ENCODE data around the gene SH3BP5L.
"Not testable (repeated sequence)": the region's sequence is repeated elsewhere in the genome, so short reads cannot be mapped to it uniquely, and the experiment has no call there.

SH3BP5L gene

DNA sequence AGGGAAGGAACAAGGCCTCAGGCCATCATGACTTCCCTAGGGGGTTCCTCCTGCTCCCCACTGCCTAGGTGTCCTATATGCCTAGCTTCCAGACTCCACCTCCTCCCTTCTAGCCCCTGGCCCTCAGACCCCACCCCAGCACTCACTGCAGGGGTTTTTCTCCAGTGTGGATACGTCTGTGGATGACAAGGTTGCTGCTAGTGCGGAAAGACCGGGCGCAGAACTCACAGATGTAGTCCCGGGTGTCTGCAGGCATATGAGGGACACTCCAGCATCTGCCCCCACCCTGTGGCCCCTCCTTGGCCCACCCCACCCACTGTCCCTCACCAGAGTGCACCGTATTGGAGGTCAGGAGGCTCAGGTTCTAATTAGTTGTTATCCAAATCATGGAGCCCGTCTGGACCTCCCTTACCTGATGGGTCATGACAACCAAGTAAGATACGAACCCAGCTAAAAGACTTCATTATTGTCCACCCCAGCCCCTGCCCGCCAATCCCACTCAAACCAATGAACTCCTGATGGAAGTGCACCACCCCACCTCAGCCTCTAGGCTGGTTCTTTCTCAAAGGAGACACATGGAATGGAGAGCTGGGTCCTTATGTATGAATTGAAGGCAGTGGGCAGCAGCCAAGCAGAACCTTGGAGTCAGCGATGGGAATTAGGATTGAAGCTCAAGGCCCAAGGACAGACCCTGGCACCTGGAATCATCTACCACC, 25.0 kb upstream of the SH3BP5L start:
- DNase-seq = no peak

GRCh38 chr1:248850124-248850523, 24.4 kb upstream of the SH3BP5L start:
- DNase-seq = no peak

DNA sequence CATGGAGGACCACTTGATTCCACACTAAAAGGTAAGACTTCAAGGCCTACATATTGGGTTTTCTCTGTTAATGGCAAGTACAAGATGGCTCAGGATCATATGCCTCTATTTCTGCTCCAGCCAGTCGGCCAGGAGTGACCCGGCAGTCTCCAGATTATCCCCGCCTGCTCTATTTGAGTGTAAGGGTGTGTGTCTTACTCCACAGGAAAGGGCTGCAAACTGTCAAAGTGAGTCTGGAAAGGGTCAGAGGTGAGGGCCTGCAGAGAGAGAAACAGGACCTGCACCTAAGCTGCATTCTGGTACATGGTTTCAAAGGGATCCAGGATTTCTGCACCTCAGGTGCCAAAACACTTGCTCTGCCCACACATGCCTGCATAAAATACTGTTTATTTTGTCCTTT, 23.9 kb upstream of the SH3BP5L start:
- DNase-seq = no peak

DNA sequence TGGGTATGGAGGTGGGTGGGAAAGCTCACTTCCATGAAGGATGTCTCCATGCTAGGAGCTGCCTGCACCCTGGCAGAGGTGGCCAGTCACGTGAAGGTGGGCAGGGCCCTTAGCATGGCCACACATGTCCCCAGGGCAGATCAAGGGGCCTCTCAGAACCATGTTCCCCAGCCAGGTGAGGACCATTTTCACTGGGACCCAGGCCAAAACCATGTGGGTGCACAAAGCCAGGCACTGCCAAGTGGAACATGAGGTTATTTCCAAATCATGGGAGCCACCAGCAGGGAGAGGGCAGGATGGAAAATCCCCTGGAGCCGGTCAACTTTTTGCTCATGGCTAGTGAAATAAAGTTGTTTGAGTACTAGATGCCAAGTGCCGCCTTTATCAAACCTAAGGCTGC, 23.4 kb upstream of the SH3BP5L start:
- DNase-seq = no peak

- DNase-seq = no peak
These were observed 22.9 kb upstream of the SH3BP5L start for GRCh38 chr1:248848602-248849001.

DNA sequence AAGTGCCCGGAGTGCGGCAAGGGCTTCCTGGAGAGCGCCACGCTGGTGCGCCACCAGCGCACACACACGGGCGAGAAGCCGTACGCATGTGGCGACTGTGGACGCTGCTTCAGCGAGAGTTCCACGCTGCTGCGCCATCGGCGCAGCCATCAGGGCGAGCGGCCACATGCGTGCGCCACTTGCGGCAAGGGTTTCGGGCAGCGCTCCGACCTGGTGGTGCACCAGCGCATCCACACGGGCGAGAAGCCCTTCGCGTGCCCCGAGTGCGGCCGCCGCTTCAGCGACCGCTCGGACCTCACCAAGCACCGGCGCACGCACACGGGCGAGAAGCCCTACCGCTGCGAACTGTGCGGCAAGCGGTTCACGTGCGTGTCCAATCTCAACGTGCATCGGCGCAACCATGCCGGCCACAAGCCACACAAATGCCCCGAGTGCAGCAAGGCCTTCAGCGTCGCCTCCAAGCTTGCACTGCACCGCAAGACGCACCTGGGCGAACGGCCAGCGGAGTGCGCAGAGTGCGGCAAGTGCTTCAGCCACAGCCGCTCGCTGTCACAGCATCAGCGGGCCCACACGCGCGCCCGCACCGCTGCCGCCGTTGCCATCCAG, 22.3 kb upstream of the SH3BP5L start:
- no peak for DNase-seq

DNA sequence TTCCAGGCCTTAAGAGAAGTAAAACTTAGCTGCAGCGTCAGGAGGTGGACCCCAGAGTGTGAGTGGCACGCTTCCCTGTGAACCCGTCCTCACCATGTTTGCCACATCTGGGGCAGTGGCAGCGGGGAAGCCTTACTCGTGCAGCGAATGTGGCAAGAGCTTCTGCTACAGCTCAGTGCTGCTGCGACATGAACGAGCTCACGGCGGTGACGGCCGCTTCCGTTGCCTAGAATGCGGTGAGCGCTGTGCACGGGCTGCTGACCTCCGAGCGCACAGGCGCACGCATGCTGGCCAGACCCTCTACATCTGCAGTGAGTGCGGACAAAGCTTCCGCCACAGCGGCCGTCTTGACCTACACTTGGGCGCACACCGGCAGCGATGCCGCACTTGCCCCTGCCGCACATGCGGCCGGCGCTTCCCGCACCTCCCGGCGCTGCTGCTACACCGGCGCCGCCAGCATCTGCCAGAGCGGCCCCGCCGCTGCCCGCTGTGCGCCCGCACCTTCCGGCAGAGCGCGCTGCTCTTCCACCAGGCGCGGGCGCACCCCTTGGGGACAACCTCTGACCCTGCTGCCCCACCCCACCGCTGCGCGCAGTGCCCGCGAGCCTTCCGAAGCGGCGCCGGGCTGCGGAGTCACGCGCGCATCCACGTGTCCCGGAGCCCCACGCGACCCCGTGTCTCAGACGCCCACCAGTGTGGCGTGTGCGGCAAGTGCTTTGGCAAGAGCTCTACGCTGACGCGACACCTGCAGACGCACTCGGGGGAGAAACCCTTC, 21.7 kb upstream of the SH3BP5L start:
- DNase-seq = no peak

- DNase-seq = no peak
These were observed 18.8 kb upstream of the SH3BP5L start for GRCh38 chr1:248844526-248844925.

- DNase-seq = no peak
These were observed 18.0 kb upstream of the SH3BP5L start for GRCh38 chr1:248843687-248844086.

DNA sequence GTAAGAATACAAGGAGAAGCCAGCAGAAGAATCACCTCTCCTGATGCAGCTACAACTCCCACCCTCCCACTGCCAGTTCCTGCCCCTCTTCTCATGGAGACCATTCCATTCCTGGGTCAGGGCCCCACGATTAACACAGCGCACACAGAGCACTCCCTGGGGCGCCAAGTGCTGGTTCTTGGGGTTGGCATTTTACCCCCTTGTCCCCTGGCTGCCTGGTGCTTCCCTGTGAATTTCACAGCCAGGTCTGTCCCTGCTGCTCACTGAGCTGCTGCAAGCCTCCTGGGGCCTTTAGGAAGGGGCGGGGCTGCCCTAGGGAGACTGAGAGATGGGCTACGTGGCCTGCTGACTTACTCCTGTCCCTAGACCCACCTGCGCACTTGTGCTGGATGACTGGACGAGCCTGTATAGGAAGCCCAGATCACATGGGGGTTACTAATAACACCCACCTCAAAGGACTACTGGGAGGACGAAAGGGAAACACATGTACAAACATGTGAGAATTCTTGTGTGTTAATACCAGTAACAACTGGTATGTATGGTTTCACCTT, 17.1 kb upstream of the SH3BP5L start:
- DNase-seq = no peak

GRCh38 chr1:248841702-248842395, 16.1 kb upstream of the SH3BP5L start:
- peak in 1 of 2 donors; percentile 25 for DNase-seq

- no peak for DNase-seq
These were observed 15.2 kb upstream of the SH3BP5L start for GRCh38 chr1:248840946-248841345.

DNA sequence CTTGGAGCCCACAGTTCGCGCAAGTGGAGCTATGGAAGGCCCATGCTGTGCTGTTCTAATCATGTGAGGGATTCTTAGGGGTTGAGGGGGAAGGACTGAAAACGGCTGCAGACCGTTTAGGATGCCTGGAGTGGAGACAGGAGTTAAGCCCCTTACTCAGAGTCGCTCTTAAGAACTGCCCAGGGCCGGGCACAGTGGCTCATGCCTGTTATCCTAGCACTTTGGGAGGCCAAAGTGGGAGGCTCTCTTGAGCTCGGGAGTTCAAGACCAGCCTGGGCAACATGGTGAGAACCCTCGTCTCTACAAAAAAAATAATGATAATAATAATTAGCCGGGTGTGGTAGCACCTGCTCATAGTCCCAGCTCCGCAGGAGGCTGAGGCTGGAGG, 13.4 kb upstream of the SH3BP5L start:
- DNase-seq = no peak

- DNase-seq = peak; percentile 82 to 86
These were observed 12.8 kb upstream of the SH3BP5L start for GRCh38 chr1:248838357-248839167.

- peak; percentile 93 to 94 for DNase-seq
These were observed 12.2 kb upstream of the SH3BP5L start, which contains the start of gene ZNF672 for GRCh38 chr1:248837781-248838356. Gene ZNF672 (plus strand): TSS chr1:248838224. CDS start chr1:248847275, 9,051 bp downstream.

DNA sequence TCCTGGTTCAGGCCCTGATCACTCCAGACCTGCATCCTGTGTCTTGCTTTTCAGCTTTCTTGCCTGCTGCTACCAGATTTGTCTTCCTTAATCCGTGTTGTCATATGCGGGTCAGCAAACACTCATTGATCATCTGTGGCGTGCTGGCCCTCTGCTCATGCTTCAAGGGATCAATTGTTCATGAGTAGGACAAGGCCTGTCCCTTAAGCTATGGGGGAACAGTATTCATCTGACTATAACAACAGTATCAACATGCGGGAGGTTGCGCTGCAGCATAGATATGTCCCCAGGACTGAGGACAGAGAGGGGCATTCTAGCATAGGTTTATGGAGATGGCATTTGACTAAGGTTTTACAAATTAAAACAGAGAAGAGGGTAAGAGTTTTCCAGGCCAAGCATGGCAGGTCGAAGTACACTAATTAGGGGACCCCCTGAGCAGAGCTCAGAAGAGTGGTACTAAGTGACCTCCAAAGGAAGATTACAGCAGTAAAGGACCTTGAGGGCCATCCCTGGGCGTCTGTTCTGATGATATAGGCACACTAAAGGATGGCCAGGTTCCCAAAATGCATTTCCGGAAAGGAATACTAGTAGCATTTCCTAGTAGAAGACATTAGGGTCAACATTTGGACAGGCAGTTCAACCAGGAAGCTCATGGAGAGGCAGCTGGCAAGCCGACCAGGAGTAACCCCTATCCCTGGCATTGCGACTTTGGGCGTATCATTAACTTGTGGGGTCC, 11.5 kb upstream of the SH3BP5L start:
- DNase-seq = no peak

GRCh38 chr1:248834343-248834940, 8.7 kb upstream of the SH3BP5L start:
- DNase-seq = no peak

DNA sequence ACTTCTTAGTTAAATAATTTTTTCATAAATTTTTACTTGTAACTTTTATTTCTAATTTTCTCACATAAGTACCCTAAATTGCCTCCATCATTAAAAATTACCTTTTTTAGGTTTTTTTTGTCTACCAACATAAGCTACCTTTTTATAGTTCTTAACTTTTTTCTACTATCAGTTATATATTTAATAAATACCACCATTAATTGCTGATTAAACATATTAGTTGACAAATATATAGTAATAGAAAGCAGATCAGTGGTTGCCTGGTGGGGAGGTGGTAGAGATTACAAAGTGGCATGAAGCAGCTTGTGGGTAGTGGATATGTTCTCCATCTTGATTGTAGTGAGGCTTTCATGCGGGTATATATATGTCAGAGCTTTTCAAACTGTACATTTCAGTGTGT, 6.1 kb upstream of the SH3BP5L start:
- no peak for DNase-seq

DNA sequence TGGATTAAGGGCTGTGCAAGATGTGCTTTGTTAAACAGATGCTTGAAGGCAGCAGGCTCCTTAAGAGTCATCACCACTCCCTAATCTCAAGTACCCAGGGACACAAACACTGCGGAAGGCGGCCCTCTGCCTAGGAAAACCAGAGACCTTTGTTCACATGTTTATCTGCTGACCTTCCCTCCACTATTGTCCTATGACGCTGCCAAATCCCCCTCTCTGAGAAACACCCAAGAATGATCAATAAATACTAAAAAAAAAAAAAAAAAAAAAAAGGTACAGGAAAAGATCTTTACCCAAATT, 5.0 kb upstream of the SH3BP5L start:
- not testable (repeated sequence) for DNase-seq

DNA sequence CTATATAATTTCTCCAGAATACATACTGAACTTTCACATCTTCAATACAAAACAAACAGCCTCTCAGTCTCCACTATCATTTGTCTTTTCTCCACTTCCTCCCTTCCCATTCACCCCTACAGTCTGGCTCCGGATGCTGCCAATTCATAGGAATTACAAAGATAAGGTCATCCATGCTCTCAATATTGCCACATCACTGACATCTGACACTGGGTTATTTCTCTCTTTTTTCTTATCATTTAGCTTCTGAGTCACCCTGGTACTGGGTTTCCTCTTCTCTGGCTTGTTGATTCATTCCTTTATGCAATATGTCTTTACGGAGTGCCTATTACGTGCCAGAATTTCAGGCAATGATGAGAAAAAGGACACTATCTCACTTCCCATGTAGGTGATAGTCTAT, 3.1 kb upstream of the SH3BP5L start:
- no peak for DNase-seq

DNA sequence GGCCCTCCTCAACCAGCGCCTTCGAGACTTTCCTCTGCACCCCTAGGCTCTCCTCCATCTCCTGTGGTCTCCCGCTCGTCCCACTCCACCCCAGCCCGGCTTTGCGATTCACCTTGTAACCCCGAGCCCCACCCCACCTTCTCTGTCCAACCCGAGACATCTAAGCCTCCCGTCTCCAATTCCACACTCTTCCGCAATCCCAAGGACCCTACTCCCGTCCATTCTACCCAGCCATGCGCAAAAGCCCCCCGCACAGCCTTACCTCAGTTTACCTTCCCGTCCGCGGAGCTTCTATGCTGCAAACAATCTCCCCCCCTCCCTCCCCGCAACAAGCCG, 174 bp downstream of the SH3BP5L start:
- DNase-seq = no peak

Measured in activated CD4-positive, alpha-beta T cell treated with anti-CD3 and anti-CD28 coated beads for 4 hours (primary cell).